Upper lobe of left lung (tissue), 4 donors: ENCODE measurements around the gene PLD4.

ENCODE experiments used
- POLR2A ChIP-seq, 4 donors: fragments of 450-650 bp; IDR thresholded peaks; one replicate each; pipeline ENCODE4 v1.5.1; 2016 to 2017; ENCODE audit warnings: antibody characterized with exemption in 4 of 4, mild to moderate bottlenecking in 2 of 4
- TF ChIP-seq, protein P1 (sequence below), 6 experiments: fragments of 450-650 bp in 4 of 6; fragments of 200-600 bp in 2 of 6; sonication (generic) in 2 of 6; IDR thresholded peaks; one replicate each; pipeline ENCODE4 v1.5.1; 2016 to 2019; ENCODE audit warnings: antibody characterized with exemption in 6 of 6

DNA sequence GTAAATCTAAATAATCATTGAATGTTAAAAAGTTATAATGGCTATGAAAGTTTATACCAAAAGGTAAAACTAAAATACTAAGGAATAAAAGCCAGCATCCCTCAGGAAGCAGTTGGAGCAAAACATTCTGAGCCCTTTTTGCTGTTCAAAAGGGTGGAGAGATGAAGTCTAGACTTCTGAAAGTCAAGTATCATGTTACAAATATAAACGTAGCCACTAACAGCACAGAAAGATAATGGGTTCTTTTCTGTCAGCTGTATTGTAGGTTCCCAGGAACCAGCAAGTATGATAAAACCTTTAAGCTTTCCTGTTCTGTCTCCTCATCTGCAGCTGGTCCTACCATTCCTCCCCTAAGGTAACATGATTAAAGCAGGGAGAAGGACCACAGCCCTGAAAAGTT is 16.4 kb upstream of the PLD4 start:
- TF ChIP-seq POLR2A (IDR thresholded peaks at IDR 0.05) = no peak
- TF ChIP-seq, protein P1, sequence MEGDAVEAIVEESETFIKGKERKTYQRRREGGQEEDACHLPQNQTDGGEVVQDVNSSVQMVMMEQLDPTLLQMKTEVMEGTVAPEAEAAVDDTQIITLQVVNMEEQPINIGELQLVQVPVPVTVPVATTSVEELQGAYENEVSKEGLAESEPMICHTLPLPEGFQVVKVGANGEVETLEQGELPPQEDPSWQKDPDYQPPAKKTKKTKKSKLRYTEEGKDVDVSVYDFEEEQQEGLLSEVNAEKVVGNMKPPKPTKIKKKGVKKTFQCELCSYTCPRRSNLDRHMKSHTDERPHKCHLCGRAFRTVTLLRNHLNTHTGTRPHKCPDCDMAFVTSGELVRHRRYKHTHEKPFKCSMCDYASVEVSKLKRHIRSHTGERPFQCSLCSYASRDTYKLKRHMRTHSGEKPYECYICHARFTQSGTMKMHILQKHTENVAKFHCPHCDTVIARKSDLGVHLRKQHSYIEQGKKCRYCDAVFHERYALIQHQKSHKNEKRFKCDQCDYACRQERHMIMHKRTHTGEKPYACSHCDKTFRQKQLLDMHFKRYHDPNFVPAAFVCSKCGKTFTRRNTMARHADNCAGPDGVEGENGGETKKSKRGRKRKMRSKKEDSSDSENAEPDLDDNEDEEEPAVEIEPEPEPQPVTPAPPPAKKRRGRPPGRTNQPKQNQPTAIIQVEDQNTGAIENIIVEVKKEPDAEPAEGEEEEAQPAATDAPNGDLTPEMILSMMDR (IDR thresholded peaks at IDR 0.05) = no peak
